ENCODE results near the gene STX8. TPM values are rescaled to one million over a fixed set of nuclear protein-coding genes. Genes with fewer than 3 reads are reported as not detected.
"Not testable (repeated sequence)": the region's sequence is repeated elsewhere in the genome, so short reads cannot be mapped to it uniquely, and the experiment has no call there.

STX8 gene
- polyA plus RNA-seq, 1 of the 3 experiments (the other 2 are of a cell fraction): 51.3 TPM

GRCh38 chr17:9606453-9606852 is 30.8 kb upstream of the STX8 start:
- CTCF ChIA-PET: interaction anchor here (1.2 kb wide), 1 partner anchor 27 kb away, joined by 3 read pairs; no protein-coding TSS in a partner anchor
- H3F3A ChIP-seq (replicated peaks; ENCODE audit: insufficient read depth): no peaks in the 10 kb centered on the region

GRCh38 chr17:9604583-9604982 is 29.0 kb upstream of the STX8 start:
- H3K9me3 ChIP-seq; H2AFZ ChIP-seq (ENCODE audit: low read depth); DNase-seq; H3K9ac ChIP-seq; H3F3A ChIP-seq (replicated peaks; ENCODE audit: insufficient read depth); CTCF ChIA-PET; POLR2A ChIA-PET; H3K4me3 ChIP-seq (ENCODE audit: low read depth in 2 of 2, low read length in 1 of 2); H3K27ac ChIP-seq (ENCODE audit: low read depth in 2 of 2, low read length in 1 of 2); H3K4me1 ChIP-seq (ENCODE audit: control insufficient read depth in 1 of 2, insufficient read depth in 2 of 2, low read depth in 1 of 2, low read length in 1 of 2); H3K27me3 ChIP-seq (ENCODE audit: insufficient read depth); H3K79me2 ChIP-seq (ENCODE audit: insufficient read depth); H3K9me2 ChIP-seq; H3K36me3 ChIP-seq (replicated peaks in 1 of 2; ENCODE audit: control insufficient read depth in 1 of 2, insufficient read depth in 2 of 2, low read length in 1 of 2); H3K4me2 ChIP-seq; H4K20me1 ChIP-seq (ENCODE audit: insufficient read depth): not testable (repeated sequence)
- WGBS (ENCODE audit: low lambda C conversion rate): 35% methylated on average over 5 of the region's 5 CpGs

More at GRCh38 chr17:9606453-9606852, 30.8 kb upstream of the STX8 start:
- POLR2A ChIA-PET: no interaction called here
- Histone ChIP-seq H3K9ac (no peak overlapping the region), H4K20me1 (ENCODE audit: insufficient read depth) (no peaks in the 10 kb centered on the region), H3K4me3 (ENCODE audit: low read depth in 2 of 2, low read length in 1 of 2) (no peak overlapping the region), H2AFZ (ENCODE audit: low read depth) (no peak overlapping the region), H3K79me2 (ENCODE audit: insufficient read depth) (no peaks in the 10 kb centered on the region), H3K4me2 (no peak overlapping the region), H3K27me3 (ENCODE audit: insufficient read depth) (no peaks in the 10 kb centered on the region; the same call in 1 of the 2 replicates), H3K9me3 (no peaks in the 10 kb centered on the region), H3K36me3 (replicated peaks in 1 of 2; ENCODE audit: control insufficient read depth in 1 of 2, insufficient read depth in 2 of 2, low read length in 1 of 2) (no peaks in the 10 kb centered on the region), H3K4me1 (ENCODE audit: control insufficient read depth in 1 of 2, insufficient read depth in 2 of 2, low read depth in 1 of 2, low read length in 1 of 2) (no peaks in the 10 kb centered on the region), H3K9me2 (no peaks in the 10 kb centered on the region), H3K27ac (ENCODE audit: low read depth in 2 of 2, low read length in 1 of 2) (no peak overlapping the region)
- WGBS (ENCODE audit: low lambda C conversion rate): 16% methylated on average over 6 of the region's 6 CpGs
- no peak for TF ChIP-seq USF2 (IDR thresholded peaks at IDR 0.05; ENCODE audit: borderline replicate concordance, low read depth, low read length)
- DNase-seq: no peak

- DNase-seq: no peak
- H3K9me2 ChIP-seq: no peaks in the 10 kb centered on the region
- H3K9ac ChIP-seq: no peak overlapping the region
- H3K4me3 ChIP-seq (ENCODE audit: low read depth in 2 of 2, low read length in 1 of 2): no peak overlapping the region
- no peak overlapping the region for H2AFZ ChIP-seq (ENCODE audit: low read depth)
- no peak overlapping the region for H3K27ac ChIP-seq (ENCODE audit: low read depth in 2 of 2, low read length in 1 of 2)
- POLR2A ChIA-PET: no interaction called here
- H3K4me1 ChIP-seq (ENCODE audit: control insufficient read depth in 1 of 2, insufficient read depth in 2 of 2, low read depth in 1 of 2, low read length in 1 of 2): no peaks in the 10 kb centered on the region
- H3K36me3 ChIP-seq (replicated peaks in 1 of 2; ENCODE audit: control insufficient read depth in 1 of 2, insufficient read depth in 2 of 2, low read length in 1 of 2): no peaks in the 10 kb centered on the region
- H3K9me3 ChIP-seq: no peaks in the 10 kb centered on the region
- WGBS (ENCODE audit: low lambda C conversion rate): 43% methylated on average over 4 of the region's 4 CpGs
- CTCF ChIA-PET: interaction anchor here (3.5 kb wide), 1 partner anchor 21 kb away, joined by 16 read pairs; the partner anchor contains the start of gene CFAP52
- no peaks in the 10 kb centered on the region; the same call in 1 of the 2 replicates for H3K27me3 ChIP-seq (ENCODE audit: insufficient read depth)
- H3K79me2 ChIP-seq (ENCODE audit: insufficient read depth): no peaks in the 10 kb centered on the region
- no peaks in the 10 kb centered on the region for H4K20me1 ChIP-seq (ENCODE audit: insufficient read depth)
- no peak for TF ChIP-seq SIN3A (IDR thresholded peaks at IDR 0.05; ENCODE audit: borderline replicate concordance, low read depth, low read length)
- no peak for TF ChIP-seq GATA2 (CRISPR knock-in tag; IDR thresholded peaks at IDR 0.05)
- TF ChIP-seq TCF12 (IDR thresholded peaks at IDR 0.05): no peak
- no peak for TF ChIP-seq TAF1 (IDR thresholded peaks at IDR 0.05; ENCODE audit: borderline replicate concordance, low read depth, low read length)
- TF ChIP-seq FOSL2 (IDR thresholded peaks at IDR 0.05; ENCODE audit: borderline replicate concordance, low read depth): no peak
- no peak for TF ChIP-seq USF1 (IDR thresholded peaks at IDR 0.05; ENCODE audit: borderline replicate concordance, low read depth)
- TF ChIP-seq RAD21 (IDR thresholded peaks at IDR 0.05; ENCODE audit: low read length): no peak
- no peak for TF ChIP-seq YY1 (IDR thresholded peaks at IDR 0.05; ENCODE audit: low read depth)
- no peak for TF ChIP-seq RFX5 (IDR thresholded peaks at IDR 0.05; ENCODE audit: low read length)
- no peak for TF ChIP-seq EP300 (IDR thresholded peaks at IDR 0.05; ENCODE audit: borderline replicate concordance in 1 of 2, low read depth in 1 of 2, low read length in 1 of 2)
- no peak overlapping the region for H3K4me2 ChIP-seq
- no peaks in the 10 kb centered on the region for H3F3A ChIP-seq (replicated peaks; ENCODE audit: insufficient read depth)
Measured at GRCh38 chr17:9598661-9599060, 23.0 kb upstream of the STX8 start.

GRCh38 chr17:9597638-9598037 is 22.0 kb upstream of the STX8 start:
- H3K27me3 ChIP-seq (ENCODE audit: insufficient read depth); H3K4me1 ChIP-seq (ENCODE audit: control insufficient read depth in 1 of 2, insufficient read depth in 2 of 2, low read depth in 1 of 2, low read length in 1 of 2); H3K9me2 ChIP-seq; H3K27ac ChIP-seq (ENCODE audit: low read depth in 2 of 2, low read length in 1 of 2); H3K4me3 ChIP-seq (ENCODE audit: low read depth in 2 of 2, low read length in 1 of 2); H2AFZ ChIP-seq (ENCODE audit: low read depth); POLR2A ChIA-PET; H3F3A ChIP-seq (replicated peaks; ENCODE audit: insufficient read depth); H3K4me2 ChIP-seq; H4K20me1 ChIP-seq (ENCODE audit: insufficient read depth); DNase-seq; H3K9ac ChIP-seq; H3K79me2 ChIP-seq (ENCODE audit: insufficient read depth); H3K9me3 ChIP-seq; H3K36me3 ChIP-seq (replicated peaks in 1 of 2; ENCODE audit: control insufficient read depth in 1 of 2, insufficient read depth in 2 of 2, low read length in 1 of 2): not testable (repeated sequence)
- CTCF ChIA-PET: interaction anchor here (3.5 kb wide), 1 partner anchor 20 kb away, joined by 16 read pairs; the partner anchor contains the start of gene CFAP52
- WGBS (ENCODE audit: low lambda C conversion rate): 32% methylated on average over 5 of the region's 5 CpGs

Measured in SK-N-SH (cell line).